Measurements from ENCODE around the gene QKI. TPM values are rescaled to one million over a fixed set of nuclear protein-coding genes. Genes with fewer than 3 reads are reported as not detected.

The QKI gene
- total RNA-seq, 2 donors from 2014 or later, result 87.4 to 95.3 TPM

- Mint-ChIP-seq H3K27me3 (no peaks in the 10 kb centered on the region), H3K4me1 (peaks cover 32% of the 10 kb centered on the region), H3K36me3 (ENCODE audit: low read depth) (no peaks in the 10 kb centered on the region), H3K4me3 (no peak overlapping the region), H3K27ac (no peak overlapping the region)
- no peaks in the 10 kb centered on the region for H3K9me3 ChIP-seq (ENCODE audit: control insufficient read depth, low read length, poor library complexity, severe bottlenecking)
- no peak for ATAC-seq
- no peak for DNase-seq
Measured at GRCh38 chr6:163494279-163494727, 79.8 kb downstream of the QKI start.

- peaks cover 18% of the 10 kb centered on the region for H3K4me1 Mint-ChIP-seq
- DNase-seq (no peak), ATAC-seq (no peak)
- no peaks in the 10 kb centered on the region for H3K9me3 ChIP-seq (ENCODE audit: control insufficient read depth, low read length, poor library complexity, severe bottlenecking)
- H3K36me3 Mint-ChIP-seq (ENCODE audit: low read depth), result no peaks in the 10 kb centered on the region
- H3K27ac Mint-ChIP-seq, result no peak overlapping the region
- no peak overlapping the region for H3K4me3 Mint-ChIP-seq
- no peaks in the 10 kb centered on the region for H3K27me3 Mint-ChIP-seq
Measured at GRCh38 chr6:163496205-163496604, 81.7 kb downstream of the QKI start.

- DNase-seq (no peak), ATAC-seq (no peak)
- H3K27ac Mint-ChIP-seq, result no peak overlapping the region
- H3K4me1 Mint-ChIP-seq, result peaks cover 20% of the 10 kb centered on the region
- H3K4me3 Mint-ChIP-seq, result no peak overlapping the region
- H3K36me3 Mint-ChIP-seq (ENCODE audit: low read depth), result no peaks in the 10 kb centered on the region
- no peaks in the 10 kb centered on the region for H3K27me3 Mint-ChIP-seq
- H3K9me3 ChIP-seq (ENCODE audit: control insufficient read depth, low read length, poor library complexity, severe bottlenecking), result no peaks in the 10 kb centered on the region
Measured at GRCh38 chr6:163500105-163500504, 85.6 kb downstream of the QKI start.

- peaks cover 18% of the 10 kb centered on the region for H3K4me1 Mint-ChIP-seq
- no peak overlapping the region for H3K4me3 Mint-ChIP-seq
Measured at GRCh38 chr6:163501026-163501425, 86.5 kb downstream of the QKI start.

GRCh38 chr6:163501439-163501838 is 86.9 kb downstream of the QKI start:
- H3K27me3 Mint-ChIP-seq, result no peaks in the 10 kb centered on the region
- no peak for DNase-seq
- no peak for ATAC-seq
- no peaks in the 10 kb centered on the region for H3K9me3 ChIP-seq (ENCODE audit: control insufficient read depth, low read length, poor library complexity, severe bottlenecking)
- no peak overlapping the region for H3K27ac Mint-ChIP-seq
- no peaks in the 10 kb centered on the region for H3K36me3 Mint-ChIP-seq (ENCODE audit: low read depth)
- H3K4me1 Mint-ChIP-seq, result peaks cover 14% of the 10 kb centered on the region
- no peak overlapping the region for H3K4me3 Mint-ChIP-seq

More at GRCh38 chr6:163501026-163501425, 86.5 kb downstream of the QKI start:
- no peaks in the 10 kb centered on the region for H3K9me3 ChIP-seq (ENCODE audit: control insufficient read depth, low read length, poor library complexity, severe bottlenecking)
- Mint-ChIP-seq H3K27me3 (no peaks in the 10 kb centered on the region), H3K27ac (no peak overlapping the region), H3K36me3 (ENCODE audit: low read depth) (no peaks in the 10 kb centered on the region)
- DNase-seq (no peak), ATAC-seq (no peak)

- Mint-ChIP-seq H3K27me3 (no peaks in the 10 kb centered on the region), H3K4me3 (no peak overlapping the region), H3K27ac (no peak overlapping the region), H3K4me1 (peaks cover 8% of the 10 kb centered on the region), H3K36me3 (ENCODE audit: low read depth) (peaks cover 4% of the 10 kb centered on the region)
- DNase-seq, result no peak
- ATAC-seq, result no peak
- H3K9me3 ChIP-seq (ENCODE audit: control insufficient read depth, low read length, poor library complexity, severe bottlenecking), result peaks cover 6% of the 10 kb centered on the region
Measured at GRCh38 chr6:163504984-163505640, 90.6 kb downstream of the QKI start.

- Mint-ChIP-seq H3K27ac (no peak overlapping the region), H3K4me3 (no peak overlapping the region), H3K36me3 (ENCODE audit: low read depth) (peaks cover 4% of the 10 kb centered on the region), H3K27me3 (no peaks in the 10 kb centered on the region), H3K4me1 (peaks cover 10% of the 10 kb centered on the region)
- no peak for DNase-seq
- H3K9me3 ChIP-seq (ENCODE audit: control insufficient read depth, low read length, poor library complexity, severe bottlenecking), result peaks cover 6% of the 10 kb centered on the region
- no peak for ATAC-seq
Measured at GRCh38 chr6:163507965-163508364, 93.4 kb downstream of the QKI start.

- peaks cover 2% of the 10 kb centered on the region for H3K36me3 Mint-ChIP-seq (ENCODE audit: low read depth)
- no peaks in the 10 kb centered on the region for H3K9me3 ChIP-seq (ENCODE audit: control insufficient read depth, low read length, poor library complexity, severe bottlenecking)
- ATAC-seq, result no peak
- H3K27me3 Mint-ChIP-seq, result no peaks in the 10 kb centered on the region
- no peak overlapping the region for H3K27ac Mint-ChIP-seq
- peaks cover 13% of the 10 kb centered on the region for H3K4me1 Mint-ChIP-seq
- no peak for DNase-seq
- H3K4me3 Mint-ChIP-seq, result no peak overlapping the region
Measured at GRCh38 chr6:163513003-163513402, 98.5 kb downstream of the QKI start.

GRCh38 chr6:163513570-163514166 is 99.2 kb downstream of the QKI start:
- no peaks in the 10 kb centered on the region for H3K36me3 Mint-ChIP-seq (ENCODE audit: low read depth)
- no peak overlapping the region for H3K4me3 Mint-ChIP-seq
- H3K27me3 Mint-ChIP-seq, result no peaks in the 10 kb centered on the region
- H3K9me3 ChIP-seq (ENCODE audit: control insufficient read depth, low read length, poor library complexity, severe bottlenecking), result no peaks in the 10 kb centered on the region
- peak overlapping the region; percentile 29 for H3K27ac Mint-ChIP-seq
- ATAC-seq (no peak), DNase-seq (no peak)
- peaks cover 11% of the 10 kb centered on the region for H3K4me1 Mint-ChIP-seq

- no peaks in the 10 kb centered on the region for H3K27me3 Mint-ChIP-seq
- no peaks in the 10 kb centered on the region for H3K36me3 Mint-ChIP-seq (ENCODE audit: low read depth)
- H3K27ac Mint-ChIP-seq, result no peak overlapping the region
- DNase-seq, result no peak
- ATAC-seq, result no peak
- no peaks in the 10 kb centered on the region for H3K9me3 ChIP-seq (ENCODE audit: control insufficient read depth, low read length, poor library complexity, severe bottlenecking)
- peaks cover 19% of the 10 kb centered on the region for H3K4me1 Mint-ChIP-seq
- no peak overlapping the region for H3K4me3 Mint-ChIP-seq
Measured at GRCh38 chr6:163516908-163517307, 102.4 kb downstream of the QKI start.

GRCh38 chr6:163520956-163521355 is 106.4 kb downstream of the QKI start:
- H3K9me3 ChIP-seq (ENCODE audit: control insufficient read depth, low read length, poor library complexity, severe bottlenecking), result no peaks in the 10 kb centered on the region
- H3K36me3 Mint-ChIP-seq (ENCODE audit: low read depth), result no peaks in the 10 kb centered on the region
- no peak for ATAC-seq
- H3K4me1 Mint-ChIP-seq, result peaks cover 24% of the 10 kb centered on the region
- no peaks in the 10 kb centered on the region for H3K27me3 Mint-ChIP-seq
- H3K4me3 Mint-ChIP-seq, result no peak overlapping the region
- no peak overlapping the region for H3K27ac Mint-ChIP-seq
- no peak for DNase-seq

- no peak overlapping the region for H3K27ac Mint-ChIP-seq
- no peaks in the 10 kb centered on the region for H3K27me3 Mint-ChIP-seq
- no peak overlapping the region for H3K4me3 Mint-ChIP-seq
- DNase-seq, result no peak
- H3K4me1 Mint-ChIP-seq, result peaks cover 24% of the 10 kb centered on the region
- H3K36me3 Mint-ChIP-seq (ENCODE audit: low read depth), result no peaks in the 10 kb centered on the region
- no peak for ATAC-seq
- H3K9me3 ChIP-seq (ENCODE audit: control insufficient read depth, low read length, poor library complexity, severe bottlenecking), result no peaks in the 10 kb centered on the region
Measured at GRCh38 chr6:163522033-163522432, 107.5 kb downstream of the QKI start.

GRCh38 chr6:163525926-163526325 is 111.4 kb downstream of the QKI start:
- no peak for ATAC-seq
- Mint-ChIP-seq H3K4me3 (peak overlapping the region; percentile 15), H3K27me3 (no peaks in the 10 kb centered on the region), H3K27ac (no peak overlapping the region), H3K4me1 (peaks cover 26% of the 10 kb centered on the region), H3K36me3 (ENCODE audit: low read depth) (no peaks in the 10 kb centered on the region)
- no peak for DNase-seq
- H3K9me3 ChIP-seq (ENCODE audit: control insufficient read depth, low read length, poor library complexity, severe bottlenecking), result no peaks in the 10 kb centered on the region

GRCh38 chr6:163526346-163526745 is 111.8 kb downstream of the QKI start:
- Mint-ChIP-seq H3K4me3 (no peak overlapping the region), H3K27me3 (no peaks in the 10 kb centered on the region), H3K4me1 (peaks cover 27% of the 10 kb centered on the region), H3K36me3 (ENCODE audit: low read depth) (no peaks in the 10 kb centered on the region), H3K27ac (no peak overlapping the region)
- DNase-seq (no peak), ATAC-seq (no peak)
- H3K9me3 ChIP-seq (ENCODE audit: control insufficient read depth, low read length, poor library complexity, severe bottlenecking), result no peaks in the 10 kb centered on the region
